ENCODE results near the gene PCNX1. TPM values are rescaled to one million over a fixed set of nuclear protein-coding genes. Genes with fewer than 3 reads are reported as not detected.

PCNX1 gene
- total and polyA plus RNA-seq, 9 of the 15 experiments (the other 6 are each of a cell fraction or from before 2014, with no cell fraction given), result 0.30 to 4.5 (median 2.3) TPM

GRCh38 chr14:71103662-71104484, 196.6 kb downstream of the PCNX1 start:
- no peak overlapping the region for H3K9ac ChIP-seq (ENCODE audit: insufficient read depth in 1 of 2, low read depth in 2 of 2, low read length in 2 of 2)
- in situ Hi-C loops (cut with MboI) (no loop called here), intact Hi-C loops (cut with micrococcal nuclease) (loop anchor here (1.0 kb wide), 1 partner anchor 649 kb away; no protein-coding TSS in a partner anchor)
- H3K4me1 ChIP-seq (replicated peaks in 1 of 2; ENCODE audit: control insufficient read depth in 2 of 2, insufficient read depth in 2 of 2, low read length in 2 of 2), result no peaks in the 10 kb centered on the region
- H3K27me3 ChIP-seq (ENCODE audit: control insufficient read depth in 2 of 2, insufficient read depth in 2 of 2, low read length in 2 of 2), result no peaks in the 10 kb centered on the region
- no peak overlapping the region for H2AFZ ChIP-seq (ENCODE audit: low read depth, low read length)
- DNase-seq (ENCODE audit: extremely low read depth in 1 of 4, low spot score in 3 of 4), result peak; percentile 32 to 59 (median 37)
- H3K9me3 ChIP-seq (replicated peaks; ENCODE audit: control insufficient read depth, insufficient read depth, low read depth, low read length), result no peaks in the 10 kb centered on the region
- FAIRE-seq, result peak; percentile 87
- H4K20me1 ChIP-seq (replicated peaks; ENCODE audit: control insufficient read depth, insufficient read depth, low read length), result no peaks in the 10 kb centered on the region
- no peaks in the 10 kb centered on the region for H3K79me2 ChIP-seq (ENCODE audit: control insufficient read depth, insufficient read depth, low read length)
- H3K4me3 ChIP-seq, result no peak overlapping the region
- peak; percentile 66; the same call in 1 of the 3 replicates for ATAC-seq
- H3K27ac ChIP-seq (ENCODE audit: extremely low read depth, low read depth, low read length), result no peak overlapping the region
- H3K4me2 ChIP-seq (ENCODE audit: insufficient read depth, low read length), result no peak overlapping the region
- ChIA-PET CTCF (ENCODE audit: low intra/inter-chr PET ratio) (interaction anchor here (1.6 kb wide), 1 partner anchor 649 kb away, joined by 15 read pairs; no protein-coding TSS in a partner anchor), POLR2A (interaction anchor here (0.7 kb wide), 1 partner anchor 11 kb away, joined by 3 read pairs; no protein-coding TSS in a partner anchor)
- H3K9me1 ChIP-seq (ENCODE audit: control insufficient read depth, insufficient read depth, low read length), result no peaks in the 10 kb centered on the region
- no peaks in the 10 kb centered on the region for H3K36me3 ChIP-seq (ENCODE audit: control insufficient read depth, insufficient read depth, low read length)
- WGBS (ENCODE audit: insufficient coverage, low coverage, missing lambda C conversion rate), result 11% methylated on average over 3 of the region's 3 CpGs
- BruUV-seq (replicated peaks), result no TSS peak
- TF ChIP-seq ZNF76 (CRISPR knock-in tag; IDR thresholded peaks at IDR 0.05; ENCODE audit: borderline replicate concordance) (no peak), CTCF (IDR thresholded peaks at IDR 0.05 in 2 of 3, conservative IDR thresholded peaks at IDR 0.05 in 1 of 3; ENCODE audit: insufficient read depth in 2 of 3, low read depth in 1 of 3, low read length in 3 of 3) (peak; percentile 37 to 75 (median 38); a peak in 5 of 6 replicates), GATA2 (CRISPR knock-in tag; IDR thresholded peaks at IDR 0.05) (no peak), MCM7 (IDR thresholded peaks at IDR 0.05) (no peak), BRF2 (IDR thresholded peaks at IDR 0.05; ENCODE audit: borderline replicate concordance, insufficient read depth, insufficient read length) (no peak), ATF6 (CRISPR knock-in tag; IDR thresholded peaks at IDR 0.05) (no peak), RBM39 (optimal IDR thresholded peaks at IDR 0.05; ENCODE audit: low read depth, low read length) (no peak), RFX1 (IDR thresholded peaks at IDR 0.05) (no peak), CTBP1 (IDR thresholded peaks at IDR 0.05; ENCODE audit: borderline replicate concordance) (no peak), IRF2 (CRISPR knock-in tag; IDR thresholded peaks at IDR 0.05) (no peak), ZNF3 (CRISPR knock-in tag; IDR thresholded peaks at IDR 0.05) (no peak), ZBTB17 (CRISPR knock-in tag; IDR thresholded peaks at IDR 0.05) (no peak), ZC3H4 (CRISPR knock-in tag; IDR thresholded peaks at IDR 0.05; ENCODE audit: borderline replicate concordance) (no peak), ZEB2 (IDR thresholded peaks at IDR 0.05) (no peak), FOXP1 (CRISPR knock-in tag; IDR thresholded peaks at IDR 0.05) (no peak), ZNF707 (CRISPR knock-in tag; conservative IDR thresholded peaks at IDR 0.05) (no peak), ESRRA (IDR thresholded peaks at IDR 0.05; ENCODE audit: borderline replicate concordance, low read depth) (no peak), FOXA3 (CRISPR knock-in tag; conservative IDR thresholded peaks at IDR 0.05 in 1 of 2, IDR thresholded peaks at IDR 0.05 in 1 of 2) (peak in 1 of 2 experiments; percentile 32; a peak in 1 of 4 replicates)
